ENCODE data around the gene ARPC1A.

The ARPC1A gene

GRCh38 chr7:99396418-99397296 is 71.0 kb downstream of the ARPC1A start:
- peaks cover 96% of the 10 kb centered on the region for H3K36me3 ChIP-seq (ENCODE audit: control insufficient read depth, low read length)
- no peak for TF ChIP-seq CTCF (IDR thresholded peaks at IDR 0.05; ENCODE audit: low read depth, low read length, poor library complexity, severe bottlenecking)
- H3F3A ChIP-seq (ENCODE audit: control insufficient read depth, insufficient read depth): peaks cover 27% of the 10 kb centered on the region
- H3K4me2 ChIP-seq (ENCODE audit: low read length): no peak overlapping the region
- H3K9me2 ChIP-seq (replicated peaks; ENCODE audit: control insufficient read depth, low read length): no peaks in the 10 kb centered on the region
- peaks cover 16% of the 10 kb centered on the region for H3K79me2 ChIP-seq (ENCODE audit: control insufficient read depth, low read length)
- H3K27ac ChIP-seq (ENCODE audit: low read depth, low read length): no peak overlapping the region
- H3K27me3 ChIP-seq (ENCODE audit: control insufficient read depth, low read length): no peaks in the 10 kb centered on the region
- peaks cover 34% of the 10 kb centered on the region; the same call in 1 of the 2 replicates for H4K20me1 ChIP-seq (ENCODE audit: control insufficient read depth, insufficient read depth, low read depth, low read length)
- peaks cover 19% of the 10 kb centered on the region for H3K4me1 ChIP-seq (ENCODE audit: control insufficient read depth, low read length)
- no peak overlapping the region for H3K4me3 ChIP-seq (ENCODE audit: low read length)
- H3K9me3 ChIP-seq (ENCODE audit: control insufficient read depth, insufficient read depth, low read length): no peaks in the 10 kb centered on the region

- Histone ChIP-seq H3K4me2 (ENCODE audit: low read length) (no peak overlapping the region), H3K9me3 (ENCODE audit: control insufficient read depth, insufficient read depth, low read length) (no peaks in the 10 kb centered on the region), H3F3A (ENCODE audit: control insufficient read depth, insufficient read depth) (peaks cover 27% of the 10 kb centered on the region), H4K20me1 (ENCODE audit: control insufficient read depth, insufficient read depth, low read depth, low read length) (peaks cover 29% of the 10 kb centered on the region; the same call in 1 of the 2 replicates), H3K9me2 (replicated peaks; ENCODE audit: control insufficient read depth, low read length) (no peaks in the 10 kb centered on the region), H3K4me1 (ENCODE audit: control insufficient read depth, low read length) (peaks cover 12% of the 10 kb centered on the region), H3K4me3 (ENCODE audit: low read length) (no peak overlapping the region), H3K36me3 (ENCODE audit: control insufficient read depth, low read length) (peaks cover 93% of the 10 kb centered on the region), H3K79me2 (ENCODE audit: control insufficient read depth, low read length) (peaks cover 13% of the 10 kb centered on the region), H3K27me3 (ENCODE audit: control insufficient read depth, low read length) (no peaks in the 10 kb centered on the region), H3K27ac (ENCODE audit: low read depth, low read length) (no peak overlapping the region)
- TF ChIP-seq CTCF (IDR thresholded peaks at IDR 0.05; ENCODE audit: low read depth, low read length, poor library complexity, severe bottlenecking) (no peak), EZH2phosphoT487 (IDR thresholded peaks at IDR 0.05; ENCODE audit: borderline replicate concordance, low read length) (no peak)
These were observed 71.7 kb downstream of the ARPC1A start for GRCh38 chr7:99397297-99397983.

- Histone ChIP-seq H4K20me1 (ENCODE audit: control insufficient read depth, insufficient read depth, low read depth, low read length) (peaks cover 19% of the 10 kb centered on the region), H3K79me2 (ENCODE audit: control insufficient read depth, low read length) (peaks cover 17% of the 10 kb centered on the region), H3K27me3 (ENCODE audit: control insufficient read depth, low read length) (no peaks in the 10 kb centered on the region), H3K27ac (ENCODE audit: low read depth, low read length) (no peak overlapping the region), H3F3A (ENCODE audit: control insufficient read depth, insufficient read depth) (peaks cover 27% of the 10 kb centered on the region), H3K4me3 (ENCODE audit: low read length) (no peak overlapping the region), H3K9me2 (replicated peaks; ENCODE audit: control insufficient read depth, low read length) (no peaks in the 10 kb centered on the region), H3K4me2 (ENCODE audit: low read length) (no peak overlapping the region), H3K36me3 (ENCODE audit: control insufficient read depth, low read length) (peaks cover 91% of the 10 kb centered on the region), H3K9me3 (ENCODE audit: control insufficient read depth, insufficient read depth, low read length) (no peaks in the 10 kb centered on the region), H3K4me1 (ENCODE audit: control insufficient read depth, low read length) (no peaks in the 10 kb centered on the region)
- TF ChIP-seq EZH2phosphoT487 (IDR thresholded peaks at IDR 0.05; ENCODE audit: borderline replicate concordance, low read length) (no peak), CTCF (IDR thresholded peaks at IDR 0.05; ENCODE audit: low read depth, low read length, poor library complexity, severe bottlenecking) (no peak)
These were observed 73.3 kb downstream of the ARPC1A start for GRCh38 chr7:99398891-99399445.

All from DOHH2 (cell line).